WERI-Rb-1 (cell line): ENCODE data around the gene CAB39L.

Experiments
- DNase-seq: peaks from one replicate; pipeline ENCODE4 v3.0.0-alpha.2; 2020
- H3K27ac ChIP-seq: fragments of 250-450 bp; sonication (Bioruptor Pico); 2 replicates; pipeline ENCODE4 v1.5.1; 2020; ENCODE audit warnings: mild to moderate bottlenecking, moderate library complexity
- H3K27me3 ChIP-seq: fragments of 250-450 bp; sonication (Bioruptor Pico); 2 replicates; pipeline ENCODE4 v1.5.1; 2021; ENCODE audit warnings: mild to moderate bottlenecking, low read depth, moderate library complexity; ENCODE audit not compliant: insufficient read depth, severe bottlenecking
- H3K36me3 ChIP-seq: fragments of 250-450 bp; sonication (Bioruptor Pico); 2 replicates; pipeline ENCODE4 v1.5.1; 2020; ENCODE audit warnings: mild to moderate bottlenecking, moderate library complexity
- H3K4me3 ChIP-seq: 2 replicates; pipeline ENCODE4 v1.5.1; 2011; ENCODE audit warnings: low read depth, mild to moderate bottlenecking, control low read depth, low read length
- H3K9me3 ChIP-seq: fragments of 250-450 bp; sonication (Bioruptor Pico); 2 replicates; pipeline ENCODE4 v1.5.1; 2021; ENCODE audit warnings: mild to moderate bottlenecking, moderate library complexity; ENCODE audit not compliant: severe bottlenecking
- CTCF ChIP-seq: IDR thresholded peaks from 2 replicates; pipeline ENCODE4 v1.5.1; 2011; ENCODE audit warnings: low read depth, mild to moderate bottlenecking, control low read depth, inconsistent platforms, low read length

Gene CAB39L

GRCh38 chr13:49443704-49444523 lies at the start of gene CAB39L, which contains the start of gene SETDB2:
TSS of gene CAB39L (minus strand) at chr13:49444064. CDS start at chr13:49382910, 61,154 bp downstream.
TSS of gene SETDB2 (plus strand) at chr13:49444274. CDS start at chr13:49451894, 7,620 bp downstream.
- peak within 1 kb of the TSS; percentile 58 for H3K4me3 ChIP-seq
- 0 out of 2 replicates have a peak, but pooled peaks have one; percentile 33 for TF ChIP-seq CTCF
- H3K9me3 ChIP-seq: no peaks in the 10 kb centered on the region
- DNase-seq: peak; percentile 95
- no peaks in the 10 kb centered on the region for H3K36me3 ChIP-seq
- H3K27me3 ChIP-seq: no peaks in the 10 kb centered on the region
- H3K27ac ChIP-seq: peak within 1 kb of the TSS; percentile 87

GRCh38 chr13:49488563-49488962 lies 44.7 kb upstream of the CAB39L start:
- no peak overlapping the region for H3K4me3 ChIP-seq
- no peak overlapping the region for H3K27ac ChIP-seq
- DNase-seq: no peak
- no peaks in the 10 kb centered on the region for H3K9me3 ChIP-seq
- no peak for TF ChIP-seq CTCF
- H3K36me3 ChIP-seq: no peaks in the 10 kb centered on the region
- H3K27me3 ChIP-seq: no peaks in the 10 kb centered on the region

- TF ChIP-seq CTCF: no peak
- no peaks in the 10 kb centered on the region for H3K9me3 ChIP-seq
- no peaks in the 10 kb centered on the region for H3K27me3 ChIP-seq
- H3K36me3 ChIP-seq: no peaks in the 10 kb centered on the region
- no peak overlapping the region for H3K4me3 ChIP-seq
- DNase-seq: no peak
- no peak overlapping the region for H3K27ac ChIP-seq
Measured at GRCh38 chr13:49481788-49482187, 37.9 kb upstream of the CAB39L start.

GRCh38 chr13:49476529-49476928 lies 32.7 kb upstream of the CAB39L start:
- Histone ChIP-seq H3K27me3 (no peaks in the 10 kb centered on the region), H3K36me3 (no peaks in the 10 kb centered on the region), H3K27ac (no peak overlapping the region), H3K9me3 (no peaks in the 10 kb centered on the region), H3K4me3 (no peak overlapping the region)
- DNase-seq: no peak
- no peak for TF ChIP-seq CTCF

GRCh38 chr13:49472186-49472585 lies 28.3 kb upstream of the CAB39L start:
- H3K4me3 ChIP-seq: no peak overlapping the region
- no peak for TF ChIP-seq CTCF
- H3K27ac ChIP-seq: no peak overlapping the region
- no peak for DNase-seq
- H3K27me3 ChIP-seq: no peaks in the 10 kb centered on the region
- no peaks in the 10 kb centered on the region for H3K36me3 ChIP-seq
- no peaks in the 10 kb centered on the region for H3K9me3 ChIP-seq
